ENCODE results near the gene QRFPR.

DNA sequence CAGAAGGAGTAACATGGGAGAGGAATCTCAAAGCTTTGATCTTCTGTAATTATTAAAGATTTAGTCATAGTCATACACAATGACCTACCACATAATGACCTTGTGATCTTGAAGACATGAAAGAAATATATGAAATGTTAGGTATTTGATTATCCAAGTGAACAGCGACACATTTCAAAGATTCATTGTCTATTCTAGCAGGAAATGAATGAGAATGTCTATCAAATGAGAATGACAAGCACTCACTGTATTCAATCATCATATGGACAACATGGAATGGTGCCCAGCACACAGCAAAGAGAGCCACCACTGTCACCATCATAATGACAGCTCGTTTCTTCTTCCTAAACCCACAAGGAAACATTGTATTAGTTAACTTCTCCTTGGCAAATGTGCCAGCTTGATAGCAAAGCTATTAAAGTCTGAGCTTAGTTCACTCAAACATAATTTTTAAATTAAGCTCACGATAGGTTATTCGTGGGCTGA, 50.6 kb downstream of the QRFPR start:
- TF ChIP-seq, protein P1, sequence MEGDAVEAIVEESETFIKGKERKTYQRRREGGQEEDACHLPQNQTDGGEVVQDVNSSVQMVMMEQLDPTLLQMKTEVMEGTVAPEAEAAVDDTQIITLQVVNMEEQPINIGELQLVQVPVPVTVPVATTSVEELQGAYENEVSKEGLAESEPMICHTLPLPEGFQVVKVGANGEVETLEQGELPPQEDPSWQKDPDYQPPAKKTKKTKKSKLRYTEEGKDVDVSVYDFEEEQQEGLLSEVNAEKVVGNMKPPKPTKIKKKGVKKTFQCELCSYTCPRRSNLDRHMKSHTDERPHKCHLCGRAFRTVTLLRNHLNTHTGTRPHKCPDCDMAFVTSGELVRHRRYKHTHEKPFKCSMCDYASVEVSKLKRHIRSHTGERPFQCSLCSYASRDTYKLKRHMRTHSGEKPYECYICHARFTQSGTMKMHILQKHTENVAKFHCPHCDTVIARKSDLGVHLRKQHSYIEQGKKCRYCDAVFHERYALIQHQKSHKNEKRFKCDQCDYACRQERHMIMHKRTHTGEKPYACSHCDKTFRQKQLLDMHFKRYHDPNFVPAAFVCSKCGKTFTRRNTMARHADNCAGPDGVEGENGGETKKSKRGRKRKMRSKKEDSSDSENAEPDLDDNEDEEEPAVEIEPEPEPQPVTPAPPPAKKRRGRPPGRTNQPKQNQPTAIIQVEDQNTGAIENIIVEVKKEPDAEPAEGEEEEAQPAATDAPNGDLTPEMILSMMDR (IDR thresholded peaks at IDR 0.05; ENCODE audit: insufficient read depth, low read length, poor library complexity, severe bottlenecking), result no peak
- TF ChIP-seq EZH2phosphoT487 (conservative IDR thresholded peaks at IDR 0.05; ENCODE audit: low read length), result no peak

Measured in SU-DHL-6 (cell line).